ENCODE results near the gene MIF4GD.

Gene MIF4GD

GRCh38 chr17:75238684-75239191 is 32.3 kb downstream of the MIF4GD start:
- peak in 32 of 58 donors; percentile 10 to 69 (median 33) for DNase-seq

GRCh38 chr17:75238020-75238580 is 32.9 kb downstream of the MIF4GD start:
- DNase-seq, result no peak

DNA sequence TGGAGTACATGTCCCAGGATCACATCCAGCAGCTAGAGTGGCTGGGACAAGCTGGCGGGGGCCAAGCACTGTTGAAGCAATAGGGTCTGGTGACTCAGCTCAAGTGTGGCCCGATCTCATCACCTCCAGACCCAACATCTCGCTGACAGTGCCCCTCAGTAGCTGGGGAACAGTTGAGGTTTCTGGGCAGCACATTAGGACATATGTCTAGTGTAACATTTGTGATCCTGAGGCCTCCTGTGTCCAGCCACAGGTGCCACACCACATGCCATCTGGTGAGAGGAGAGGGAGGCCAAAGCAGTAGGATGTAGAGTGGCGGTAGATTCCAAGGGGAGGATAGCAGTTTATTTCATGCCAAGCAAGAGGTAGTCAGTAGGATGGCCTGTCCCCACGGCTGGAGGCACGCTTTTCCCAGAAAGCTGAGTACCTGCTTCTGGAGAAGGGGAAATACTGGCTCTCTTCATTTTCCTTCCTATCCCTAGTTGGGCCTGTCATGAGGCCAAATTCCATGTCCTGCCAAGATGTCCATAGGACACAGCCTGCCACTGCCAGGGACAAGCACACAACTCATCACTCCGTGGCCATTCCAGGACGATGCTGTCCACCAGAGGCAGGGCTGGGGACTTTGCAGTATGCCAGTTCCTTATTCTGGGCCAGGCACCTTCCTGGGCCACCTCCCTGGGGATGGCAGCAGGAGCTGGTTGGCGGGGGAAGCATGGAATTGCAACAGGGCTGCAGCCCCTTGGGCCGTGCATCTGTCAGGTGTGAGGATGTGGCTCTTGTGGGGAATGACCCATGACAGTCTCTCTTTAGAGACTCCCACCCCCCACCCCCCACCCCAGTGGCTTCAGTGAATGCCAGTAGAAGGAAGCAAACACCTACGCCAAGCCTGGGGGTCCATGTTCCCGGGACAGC is 33.7 kb downstream of the MIF4GD start:
- no peak for DNase-seq

DNA sequence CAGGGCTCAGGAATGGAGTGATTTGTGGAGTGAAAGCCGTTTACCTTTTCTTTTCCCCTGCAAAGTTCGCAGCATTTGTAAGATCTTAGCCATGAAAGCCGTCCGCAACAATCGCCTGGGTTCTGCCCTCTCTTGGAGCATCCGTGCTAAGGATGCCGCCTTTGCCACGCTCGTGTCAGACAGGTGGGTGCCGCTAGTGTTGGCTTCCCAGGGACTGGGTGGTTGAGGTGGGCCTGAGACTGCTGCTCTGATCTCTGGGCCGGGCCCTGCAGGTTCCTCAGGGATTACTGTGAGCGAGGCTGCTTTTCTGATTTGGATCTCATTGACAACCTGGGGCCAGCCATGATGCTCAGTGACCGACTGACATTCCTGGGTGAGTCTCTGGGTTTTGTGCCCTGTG is 38.2 kb downstream of the MIF4GD start:
- no peak for DNase-seq

DNA sequence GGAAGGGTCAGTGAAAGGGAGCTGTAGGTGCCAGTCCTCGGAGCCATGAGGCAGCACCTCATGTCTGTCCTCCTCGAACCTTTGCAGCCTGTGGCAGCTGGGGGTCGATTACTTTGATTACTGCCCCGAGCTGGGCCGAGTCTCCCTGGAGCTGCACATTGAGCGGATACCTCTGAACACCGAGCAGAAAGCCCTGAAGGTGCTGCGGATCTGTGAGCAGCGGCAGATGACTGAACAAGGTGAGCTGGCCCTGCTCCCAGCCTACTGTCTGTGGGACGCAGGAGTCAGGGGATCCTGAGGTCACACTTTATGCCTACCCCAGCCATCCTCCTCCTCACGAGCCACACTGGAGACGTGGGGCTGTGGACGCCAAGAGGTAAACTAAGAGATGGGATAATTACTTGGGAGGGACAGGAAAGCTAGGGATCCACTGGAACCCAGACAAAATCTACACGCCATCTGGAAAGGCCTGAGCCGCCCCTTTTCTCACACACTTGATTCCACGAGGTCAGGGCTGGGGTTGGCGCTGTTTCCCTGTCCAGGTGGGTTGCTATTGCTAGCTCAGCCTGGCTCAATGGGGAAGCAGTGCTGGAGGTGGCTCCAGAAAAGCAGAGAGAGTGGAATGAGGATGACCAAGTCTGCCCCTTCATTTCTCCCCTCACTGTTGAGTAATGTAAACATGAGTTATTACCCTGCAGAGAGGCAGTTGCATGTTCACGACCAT is 39.1 kb downstream of the MIF4GD start:
- no peak for DNase-seq

GRCh38 chr17:75231071-75231470 is 40.0 kb downstream of the MIF4GD start:
- DNase-seq, result no peak

DNA sequence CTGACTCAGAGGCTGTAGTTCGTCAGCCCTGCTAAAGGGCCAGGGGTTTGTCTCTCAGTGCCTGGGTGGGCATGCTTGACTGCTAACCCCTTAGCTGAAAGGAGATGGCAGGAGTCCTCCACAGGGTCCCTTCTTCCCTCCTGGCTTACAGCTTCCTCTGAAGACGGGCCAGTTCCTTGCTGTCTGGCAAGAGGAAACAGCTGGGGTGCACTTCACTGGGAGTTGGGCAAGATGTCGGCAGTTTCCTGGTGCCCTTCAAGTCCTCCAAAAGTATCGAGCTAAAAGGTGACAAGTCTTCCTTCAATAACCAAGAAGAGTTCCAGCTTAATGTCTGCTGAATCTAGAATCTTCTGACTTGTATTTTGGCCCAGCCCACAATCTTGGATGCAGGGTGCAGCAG is 42.2 kb downstream of the MIF4GD start:
- DNase-seq, result no peak

GRCh38 chr17:75228305-75228704 is 42.7 kb downstream of the MIF4GD start:
- DNase-seq, result peak in 5 of 58 donors; percentile 14 to 36 (median 30)

GRCh38 chr17:75227729-75228128 is 43.3 kb downstream of the MIF4GD start:
- DNase-seq, result no peak

DNA sequence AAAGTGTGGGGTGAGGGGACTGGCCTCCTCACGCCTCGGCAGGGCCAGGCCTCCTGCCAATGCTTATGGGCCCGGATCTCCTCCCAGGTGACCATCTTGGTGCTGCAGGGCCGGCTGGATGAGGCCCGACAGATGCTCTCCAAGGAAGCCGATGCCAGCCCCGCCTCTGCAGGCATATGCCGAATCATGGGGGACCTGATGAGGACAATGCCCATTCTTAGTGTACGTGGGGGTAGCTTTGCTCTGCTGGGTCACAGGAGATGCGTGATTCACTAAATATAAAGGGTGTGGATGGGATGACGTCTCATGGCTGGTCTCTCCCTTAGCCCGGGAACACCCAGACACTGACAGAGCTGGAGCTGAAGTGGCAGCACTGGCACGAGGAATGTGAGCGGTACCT is 46.0 kb downstream of the MIF4GD start:
- DNase-seq, result peak in 5 of 58 donors; percentile 18 to 64 (median 28)

DNA sequence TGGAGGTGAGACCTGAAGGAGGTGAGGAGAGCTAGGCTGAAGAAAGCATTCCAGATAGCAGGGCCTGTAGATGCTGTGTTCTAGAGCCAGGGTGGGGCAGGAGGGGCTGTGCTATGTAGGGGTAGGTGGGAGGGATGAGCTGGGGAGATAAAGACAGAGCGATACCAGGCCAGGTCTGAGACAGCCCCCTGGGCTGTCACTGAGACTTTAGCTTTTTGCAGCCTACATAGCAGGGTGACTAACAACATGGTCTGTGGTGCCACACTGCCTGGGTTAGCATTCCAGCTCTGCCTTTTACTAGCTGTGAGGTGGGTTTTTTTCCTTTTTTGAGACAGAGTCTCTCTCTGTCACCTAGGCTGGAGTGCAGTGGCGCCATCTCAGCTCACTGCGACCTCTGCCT is 51.2 kb downstream of the MIF4GD start:
- DNase-seq, result no peak

- DNase-seq, result no peak
These were observed 52.9 kb downstream of the MIF4GD start for GRCh38 chr17:75218131-75218530.

Data from anterior cingulate cortex (tissue), 58 donors.